Adipocyte (in vitro differentiated cells): ENCODE data around the gene FAM184A.

Experiments
- DNase-seq: peaks from one replicate; pipeline ENCODE4 v3.0.0-alpha.2; 2015; ENCODE audit warnings: low read depth
- H3K27me3 ChIP-seq: replicated peaks from 2 replicates; pipeline ENCODE4 v1.7.0; 2013; ENCODE audit warnings: mild to moderate bottlenecking, low read length, moderate library complexity; ENCODE audit not compliant: control insufficient read depth, insufficient read depth
- H3K36me3 ChIP-seq: 2 replicates; pipeline ENCODE4 v1.7.0; 2013; ENCODE audit warnings: low read length, mild to moderate bottlenecking, moderate library complexity; ENCODE audit not compliant: control insufficient read depth, insufficient read depth, severe bottlenecking
- H3K4me1 ChIP-seq: 2 replicates; pipeline ENCODE4 v1.7.0; 2013; ENCODE audit warnings: mild to moderate bottlenecking, low read length, moderate library complexity; ENCODE audit not compliant: control insufficient read depth, insufficient read depth
- H3K4me3 ChIP-seq: 2 replicates; pipeline ENCODE4 v1.7.0; 2013; ENCODE audit warnings: mild to moderate bottlenecking, low read length, moderate library complexity
- H3K9ac ChIP-seq: 2 replicates; pipeline ENCODE4 v1.7.0; 2013; ENCODE audit warnings: mild to moderate bottlenecking, low read length, moderate library complexity
- H3K9me3 ChIP-seq: 2 replicates; pipeline ENCODE4 v1.7.0; 2013; ENCODE audit warnings: mild to moderate bottlenecking, low read length, moderate library complexity; ENCODE audit not compliant: control insufficient read depth

The FAM184A gene

DNA sequence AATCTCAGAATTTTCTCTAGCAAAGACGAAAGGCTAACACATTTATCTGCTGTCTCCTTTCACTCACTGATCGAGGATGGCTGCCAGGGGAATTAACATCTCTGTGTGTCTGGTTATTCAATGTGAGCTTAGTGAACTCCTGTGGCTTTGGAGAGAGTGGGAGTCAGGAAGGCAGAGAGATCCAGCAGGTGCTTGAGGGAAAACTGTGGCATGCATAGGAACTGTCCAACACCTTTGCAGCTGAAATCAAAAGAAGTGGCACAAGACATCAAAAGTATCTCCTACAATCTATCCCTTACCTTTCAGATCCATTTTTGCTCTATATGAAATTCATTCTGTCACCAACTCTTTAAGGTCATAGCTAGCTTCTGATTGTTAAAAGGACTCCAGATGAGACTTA lies 11.8 kb upstream of the FAM184A start:
- DNase-seq, result peak; percentile 5
- no peaks in the 10 kb centered on the region for H3K27me3 ChIP-seq
- no peak overlapping the region for H3K9ac ChIP-seq
- no peaks in the 10 kb centered on the region for H3K36me3 ChIP-seq
- H3K4me1 ChIP-seq, result no peaks in the 10 kb centered on the region
- no peak overlapping the region for H3K4me3 ChIP-seq
- no peaks in the 10 kb centered on the region for H3K9me3 ChIP-seq

DNA sequence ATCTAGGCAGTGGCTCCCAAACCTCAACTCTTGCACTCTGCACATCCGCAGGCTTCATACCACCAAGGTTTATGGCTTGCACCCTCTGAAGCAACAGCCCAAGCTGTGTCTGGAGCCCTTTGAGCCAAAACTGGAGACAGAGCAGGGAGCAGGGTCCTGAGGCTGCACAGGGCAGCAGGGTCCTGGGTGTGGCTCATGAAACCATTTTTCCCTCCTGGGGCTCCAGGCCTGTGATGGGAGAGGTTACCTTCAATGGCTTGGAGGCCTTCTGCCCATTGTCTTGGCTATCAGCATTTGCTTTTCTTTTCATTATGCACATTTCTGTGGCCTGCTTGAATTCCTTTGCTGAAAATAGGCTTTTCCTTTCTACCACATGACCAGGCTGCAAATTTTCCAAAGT lies 6.3 kb upstream of the FAM184A start:
- peaks cover 3% of the 10 kb centered on the region for H3K27me3 ChIP-seq
- no peak overlapping the region for H3K9ac ChIP-seq
- no peaks in the 10 kb centered on the region for H3K36me3 ChIP-seq
- H3K4me3 ChIP-seq, result no peak overlapping the region
- H3K9me3 ChIP-seq, result peaks cover 8% of the 10 kb centered on the region
- DNase-seq, result no peak
- H3K4me1 ChIP-seq, result peaks cover under 1% of the 10 kb centered on the region

DNA sequence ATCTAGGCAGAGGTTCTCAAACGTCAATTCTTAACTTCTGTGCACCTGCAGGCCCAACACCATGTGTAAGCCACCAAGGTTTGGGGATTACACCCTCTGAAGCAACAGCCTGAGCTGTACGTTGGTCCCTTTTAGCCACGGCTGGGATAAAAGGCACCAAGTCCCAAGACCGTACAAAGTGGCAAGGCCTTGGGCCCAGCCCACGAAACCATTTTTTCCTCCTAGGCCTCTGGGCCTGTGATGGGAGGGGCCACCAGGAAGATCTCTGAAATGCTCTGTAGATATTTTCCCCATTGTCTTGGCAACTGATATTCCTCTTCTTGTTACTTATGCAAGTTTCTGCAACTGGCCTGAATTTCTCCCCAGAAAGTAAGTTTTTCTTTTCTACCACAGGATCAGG lies 4.5 kb upstream of the FAM184A start:
- Histone ChIP-seq H3K4me1 (peaks cover 12% of the 10 kb centered on the region), H3K27me3 (peaks cover 3% of the 10 kb centered on the region), H3K36me3 (no peaks in the 10 kb centered on the region), H3K9me3 (peaks cover 8% of the 10 kb centered on the region), H3K9ac (no peak overlapping the region), H3K4me3 (no peak overlapping the region)
- DNase-seq, result no peak

DNA sequence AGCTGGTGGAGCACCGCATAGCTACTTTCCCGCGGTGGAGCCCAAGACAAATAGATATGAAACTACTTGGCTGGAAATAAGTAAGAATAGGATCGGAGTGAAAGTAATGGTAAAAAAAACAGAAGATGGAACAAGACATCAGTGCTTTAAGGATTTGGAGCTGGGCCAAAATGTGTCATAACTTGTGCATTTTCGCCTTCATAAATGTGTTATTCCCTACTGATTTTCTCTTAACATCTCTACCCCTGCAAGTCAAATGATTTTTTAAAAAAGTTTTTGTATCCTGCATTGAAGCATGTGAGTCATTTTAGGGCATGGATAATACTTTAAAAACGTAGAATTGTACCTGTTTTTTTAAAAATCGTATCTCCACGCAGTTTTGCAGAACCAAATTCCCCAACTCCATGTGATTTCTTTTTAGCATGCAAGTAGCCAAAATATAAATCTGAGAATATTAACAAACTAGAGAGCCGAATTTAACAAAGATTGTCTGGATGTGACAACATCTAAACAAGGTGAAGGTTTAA lies 882 bp upstream of the FAM184A start:
- Histone ChIP-seq H3K36me3 (no peaks in the 10 kb centered on the region), H3K4me1 (peaks cover 18% of the 10 kb centered on the region), H3K9me3 (peaks cover 8% of the 10 kb centered on the region), H3K9ac (peak overlapping the region; percentile 83), H3K4me3 (peak overlapping the region; percentile 86), H3K27me3 (peaks cover 3% of the 10 kb centered on the region)
- DNase-seq, result peak; percentile 52

DNA sequence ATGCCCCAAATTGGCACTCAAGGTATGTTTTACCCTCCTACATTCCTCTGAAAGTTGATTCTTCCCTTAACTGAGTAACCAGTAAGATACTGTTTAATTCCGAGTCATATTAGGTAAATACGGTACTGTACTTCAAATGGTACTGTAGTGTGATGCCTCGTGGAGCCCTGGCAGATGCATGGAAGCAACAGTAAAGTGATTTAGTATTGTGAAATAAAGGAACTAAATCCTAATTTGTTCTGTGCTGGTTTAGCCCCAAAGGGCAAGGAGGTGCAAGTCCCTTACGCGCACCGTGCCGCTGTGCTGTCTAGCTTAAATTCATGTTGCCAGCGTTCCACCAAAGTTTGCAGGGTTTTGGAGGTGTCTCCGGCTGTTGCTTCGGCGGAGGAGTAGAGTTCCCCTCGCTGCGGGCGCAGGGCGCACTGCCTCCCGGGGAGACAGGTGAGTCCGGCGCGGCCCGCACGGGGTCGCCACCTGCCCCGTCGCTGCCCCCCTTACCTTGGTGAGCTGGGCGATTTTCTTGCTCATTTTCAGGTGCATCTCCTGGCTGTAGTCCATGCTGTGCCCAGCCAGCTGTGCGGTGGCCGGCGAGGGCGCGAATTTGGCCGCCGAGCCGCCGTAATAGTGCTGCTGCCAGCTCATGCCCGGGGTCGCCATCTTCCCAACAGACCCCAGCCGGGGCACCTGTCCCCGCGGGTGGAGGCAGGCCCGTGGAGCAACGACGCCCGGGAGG lies 655 bp downstream of the FAM184A start:
- H3K36me3 ChIP-seq, result no peaks in the 10 kb centered on the region
- DNase-seq, result peak; percentile 5
- peaks cover 18% of the 10 kb centered on the region for H3K4me1 ChIP-seq
- peak overlapping the region; percentile 86 for H3K4me3 ChIP-seq
- H3K27me3 ChIP-seq, result peaks cover 3% of the 10 kb centered on the region
- H3K9ac ChIP-seq, result peak overlapping the region; percentile 83
- peaks cover 2% of the 10 kb centered on the region for H3K9me3 ChIP-seq

DNA sequence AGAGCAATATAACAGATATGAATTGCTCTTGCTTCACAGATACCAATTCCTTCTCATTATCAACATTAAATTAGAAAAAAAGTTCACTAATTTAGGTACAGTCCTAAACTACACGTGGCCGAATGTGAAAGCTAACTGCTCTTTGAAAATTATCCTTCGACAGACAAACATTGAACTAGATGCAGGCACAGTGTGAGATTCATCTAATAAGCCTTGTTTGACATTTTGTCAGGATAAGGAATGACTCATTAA lies 1.1 kb downstream of the FAM184A start:
- H3K9me3 ChIP-seq, result no peaks in the 10 kb centered on the region
- H3K4me1 ChIP-seq, result peaks cover 18% of the 10 kb centered on the region
- H3K27me3 ChIP-seq, result peaks cover 3% of the 10 kb centered on the region
- H3K4me3 ChIP-seq, result peak overlapping the region; percentile 86
- no peak overlapping the region for H3K9ac ChIP-seq
- DNase-seq, result no peak
- no peaks in the 10 kb centered on the region for H3K36me3 ChIP-seq

DNA sequence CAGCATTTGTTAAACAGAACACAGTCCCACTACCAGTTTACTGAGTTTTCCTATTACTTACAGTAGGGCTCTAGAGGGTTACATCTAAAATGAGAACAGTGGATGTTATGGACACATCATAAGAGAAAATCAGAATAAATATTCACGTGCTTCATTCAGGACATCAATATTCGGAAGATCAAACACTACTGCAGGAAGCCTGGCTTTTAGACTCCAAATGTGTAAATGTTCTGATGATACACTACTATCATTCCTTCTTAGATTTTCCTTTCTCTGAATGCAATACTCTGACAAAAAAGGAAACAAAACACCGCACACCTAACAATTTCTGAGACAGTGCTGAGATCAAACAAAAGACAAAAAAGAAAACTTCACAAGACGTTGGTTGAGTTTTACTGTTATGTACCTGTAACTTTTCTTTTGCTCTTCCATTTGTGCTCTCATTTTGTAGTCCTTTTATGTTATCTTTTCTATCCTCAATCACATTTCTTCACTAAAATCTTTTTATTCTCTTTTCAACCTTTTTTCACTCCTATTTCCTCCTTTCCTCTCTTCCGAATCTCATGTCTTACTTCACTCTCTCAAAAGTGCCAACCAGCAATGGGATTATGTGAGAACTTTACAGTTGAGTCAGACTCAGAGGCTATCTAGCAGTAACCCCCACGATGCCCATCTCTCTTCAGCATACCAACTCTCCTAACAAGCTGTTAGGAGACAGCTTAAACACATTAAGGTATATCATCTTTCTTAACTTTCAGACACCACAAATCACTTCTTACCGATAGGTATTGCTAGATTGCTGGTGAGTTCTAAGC lies 1.7 kb downstream of the FAM184A start:
- Histone ChIP-seq H3K4me1 (peaks cover 18% of the 10 kb centered on the region), H3K27me3 (peaks cover 3% of the 10 kb centered on the region), H3K4me3 (no peak overlapping the region), H3K36me3 (no peaks in the 10 kb centered on the region), H3K9ac (no peak overlapping the region), H3K9me3 (no peaks in the 10 kb centered on the region)
- no peak for DNase-seq

DNA sequence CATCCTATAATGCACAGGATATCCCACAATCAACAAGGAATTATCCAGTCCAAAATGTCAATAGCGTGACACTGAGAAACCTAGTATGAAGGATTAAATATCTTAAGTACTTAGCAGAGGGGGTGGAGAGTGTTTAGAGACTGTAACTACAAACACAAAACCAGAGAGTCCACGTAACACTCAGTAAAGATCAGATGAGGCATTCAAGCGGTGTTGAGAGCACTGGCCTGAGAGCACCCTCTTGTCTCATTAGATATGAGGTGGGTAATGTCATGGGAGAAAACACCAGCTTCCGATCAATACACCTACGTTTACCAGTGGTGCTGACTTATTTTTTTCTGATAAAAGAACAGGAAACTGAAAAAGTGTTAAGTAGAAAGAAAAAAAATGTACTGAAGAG lies 2.3 kb downstream of the FAM184A start:
- Histone ChIP-seq H3K9me3 (no peaks in the 10 kb centered on the region), H3K4me1 (peaks cover 18% of the 10 kb centered on the region), H3K27me3 (peaks cover 3% of the 10 kb centered on the region), H3K9ac (no peak overlapping the region), H3K36me3 (no peaks in the 10 kb centered on the region), H3K4me3 (no peak overlapping the region)
- DNase-seq, result no peak

DNA sequence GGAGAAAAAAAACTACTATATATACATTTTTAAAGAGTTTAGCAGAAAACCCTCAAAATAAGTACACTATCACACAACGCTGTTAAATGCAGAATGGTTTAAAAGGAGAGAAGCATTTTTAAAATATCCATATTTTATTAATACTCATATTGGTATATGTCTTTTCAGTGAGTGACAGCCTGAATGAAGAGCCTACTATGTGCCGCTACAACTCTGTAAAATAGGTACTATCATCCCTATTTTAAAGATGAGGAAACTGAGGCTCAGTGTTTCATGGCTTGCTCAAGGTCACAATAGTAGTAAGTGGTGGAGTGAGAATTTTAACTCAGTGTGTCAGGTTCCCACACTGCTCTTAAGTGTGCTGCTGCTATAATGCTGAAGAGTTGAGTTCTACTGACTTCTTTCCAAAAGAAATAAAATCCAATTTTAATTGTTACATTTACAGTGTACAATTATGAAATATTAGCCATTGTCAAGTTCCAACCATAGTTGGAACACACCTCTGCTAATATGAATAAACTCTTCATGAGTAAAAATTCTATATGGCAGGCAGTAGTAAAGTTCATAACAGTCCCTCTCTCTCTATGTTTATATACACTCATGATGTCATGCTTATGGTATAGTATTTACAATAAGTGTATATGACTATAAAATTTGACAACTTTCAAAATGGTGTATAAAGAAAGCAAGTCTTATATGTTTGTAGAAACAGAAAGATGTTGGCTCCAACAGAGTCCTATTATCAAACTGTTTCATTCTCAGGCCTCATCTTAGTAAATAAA lies 3.1 kb downstream of the FAM184A start:
- no peak for DNase-seq
- no peak overlapping the region for H3K4me3 ChIP-seq
- no peaks in the 10 kb centered on the region for H3K36me3 ChIP-seq

DNA sequence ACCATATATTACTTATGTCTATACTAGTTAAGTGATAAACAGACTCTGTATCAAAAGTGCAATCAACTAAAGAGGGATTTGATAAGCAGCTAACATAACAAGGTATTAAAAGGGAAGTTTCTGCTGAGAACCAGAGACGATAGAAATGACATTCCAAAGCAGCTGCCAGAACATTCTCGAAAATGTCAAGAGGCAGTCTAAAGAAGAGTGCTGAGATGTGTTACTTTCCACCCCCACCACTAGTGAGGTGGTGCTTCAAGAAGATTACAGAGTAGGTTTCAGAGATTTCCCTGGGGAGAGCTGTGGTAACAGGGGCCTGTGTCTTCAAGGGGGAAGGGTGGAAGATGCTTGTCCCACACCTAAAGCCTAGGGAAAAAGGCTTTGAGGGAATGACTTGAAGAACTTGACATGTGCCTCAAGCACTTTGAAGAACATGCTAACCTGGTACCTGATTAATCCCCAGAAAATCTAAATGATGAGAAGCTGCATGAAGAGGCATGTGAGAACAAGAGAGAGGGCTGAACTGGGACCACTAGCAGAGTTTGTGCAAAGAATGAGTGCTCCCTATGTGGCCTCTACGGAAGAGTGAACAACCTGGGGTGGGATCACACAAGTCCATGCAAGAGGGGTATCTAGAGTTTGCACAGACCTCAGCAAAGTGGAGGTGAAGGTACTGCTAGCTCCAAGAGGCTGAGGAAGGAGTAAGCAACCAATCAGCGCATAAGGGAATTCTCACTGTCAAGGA lies 5.0 kb downstream of the FAM184A start:
- Histone ChIP-seq H3K9me3 (no peaks in the 10 kb centered on the region), H3K36me3 (no peaks in the 10 kb centered on the region), H3K9ac (no peak overlapping the region), H3K27me3 (no peaks in the 10 kb centered on the region), H3K4me1 (peaks cover 7% of the 10 kb centered on the region), H3K4me3 (no peak overlapping the region)
- DNase-seq, result no peak

More for the DNA sequence above, 3.1 kb downstream of the FAM184A start:
- peaks cover 18% of the 10 kb centered on the region for H3K4me1 ChIP-seq
- no peaks in the 10 kb centered on the region for H3K9me3 ChIP-seq
- no peak overlapping the region for H3K9ac ChIP-seq
- H3K27me3 ChIP-seq, result peaks cover 3% of the 10 kb centered on the region
